Stimulated activated CD8-positive, alpha-beta memory T cell treated with anti-CD3 and anti-CD28 coated beads, Interleukin-15, amount 100 ng/mL, for 1 hour (primary cell): Measurements from ENCODE around the gene SNAI1.
"Not testable (repeated sequence)": the region's sequence is repeated elsewhere in the genome, so short reads cannot be mapped to it uniquely, and the experiment has no call there.

Experiments used
- DNase-seq: peaks from one replicate; pipeline ENCODE4 v3.0.0-alpha.2; 2020; ENCODE audit warnings: low read depth

SNAI1 gene

DNA sequence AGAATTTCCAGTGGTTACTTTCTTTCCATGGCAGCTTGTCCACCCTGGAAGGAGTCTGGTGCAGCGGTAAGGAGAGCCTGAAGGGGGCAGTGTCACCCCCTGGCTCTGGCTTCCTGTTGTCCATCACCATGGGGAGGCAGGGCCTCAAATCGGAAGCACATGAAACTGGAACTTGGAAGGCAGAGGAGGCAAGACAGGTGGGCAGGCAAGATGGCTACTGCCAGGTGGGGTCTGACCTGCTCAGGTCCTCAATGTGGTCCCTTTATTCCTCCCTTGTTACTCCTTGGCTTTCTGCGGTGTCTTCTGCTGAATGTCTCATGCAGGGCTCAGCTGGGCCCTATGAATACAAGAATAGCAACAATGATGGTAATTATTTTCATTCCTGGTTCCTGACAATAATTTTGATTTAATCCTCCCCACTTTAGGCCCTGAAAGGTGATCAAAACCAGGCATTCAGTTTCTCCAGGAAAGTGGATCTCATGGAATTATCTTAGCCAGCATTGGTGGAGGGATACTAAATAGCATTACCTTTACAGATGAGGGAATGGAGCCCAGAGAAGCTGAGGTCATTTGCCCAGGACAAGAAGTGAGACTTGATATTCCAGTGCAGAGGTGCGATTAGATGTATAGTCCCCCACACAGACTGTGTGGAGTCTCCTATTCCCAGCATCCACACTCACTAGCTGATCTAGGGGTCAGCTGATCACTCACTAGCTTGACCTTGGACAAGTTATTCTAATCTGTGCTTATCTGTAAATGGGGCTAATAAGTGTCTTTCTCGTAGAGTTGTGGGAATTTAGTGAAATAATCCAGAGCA lies 17.6 kb upstream of the SNAI1 start:
- DNase-seq = no peak

DNA sequence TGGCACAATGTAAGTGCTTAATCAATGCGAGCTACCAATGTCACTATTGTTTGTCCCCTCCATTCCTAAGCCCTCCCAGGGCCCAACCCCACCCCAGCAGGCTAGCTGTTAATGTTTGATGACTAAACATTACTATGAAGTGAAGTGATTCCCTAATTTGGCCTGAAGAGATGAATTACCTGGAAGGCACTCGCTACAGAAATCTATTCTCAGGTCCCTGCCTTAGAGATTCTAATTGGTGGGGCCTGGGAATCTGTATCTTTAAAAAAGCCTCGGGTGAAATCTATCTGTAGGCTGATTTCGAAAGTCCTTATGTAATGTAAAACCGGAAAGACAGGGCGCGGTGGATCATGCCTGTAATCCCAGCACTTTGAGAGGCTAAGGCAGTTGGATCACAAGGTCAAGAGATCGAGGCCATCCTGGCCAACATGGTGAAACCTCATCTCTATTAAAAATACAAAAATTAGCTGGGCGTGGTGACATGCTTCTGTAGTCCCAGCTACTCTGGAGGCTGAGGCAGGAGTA lies 16.9 kb upstream of the SNAI1 start:
- DNase-seq = no peak

DNA sequence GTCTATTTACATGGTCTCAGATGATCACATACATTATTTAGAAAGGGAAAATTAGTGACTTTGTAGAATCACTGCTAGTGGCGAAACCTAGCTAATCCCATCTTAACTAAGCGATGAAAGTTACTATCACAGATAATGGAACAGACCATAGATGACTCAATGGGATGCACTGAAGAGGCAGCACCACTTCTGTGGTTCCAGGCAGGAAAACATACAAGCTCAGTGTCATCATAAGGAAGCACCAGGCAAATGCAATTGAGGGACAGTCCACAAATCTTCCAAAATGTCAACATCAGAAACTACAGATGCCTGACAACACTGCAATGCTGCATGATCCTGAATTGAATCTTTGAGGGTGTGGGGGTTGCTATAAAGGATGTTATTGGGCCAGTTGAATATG lies 15.9 kb upstream of the SNAI1 start:
- DNase-seq = no peak

DNA sequence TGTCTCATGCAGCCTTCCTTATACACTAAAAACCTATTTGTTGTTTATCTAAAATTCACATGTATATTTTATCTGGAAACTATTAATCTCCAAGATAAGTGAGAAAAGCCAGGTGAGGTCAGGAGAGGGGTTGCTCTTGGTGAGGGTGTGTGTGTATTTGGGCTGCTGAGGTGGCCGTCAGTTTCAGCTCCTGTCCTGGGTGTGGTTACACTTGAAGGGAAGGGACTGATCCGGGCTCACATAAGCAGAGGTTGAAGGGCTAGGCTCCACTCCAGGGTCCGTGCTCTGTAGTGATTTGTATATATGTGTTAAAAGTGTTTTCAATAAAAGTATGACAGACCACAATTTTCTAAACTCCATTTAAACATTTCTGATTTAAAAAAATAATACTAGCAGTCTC lies 13.5 kb upstream of the SNAI1 start:
- DNase-seq = no peak

DNA sequence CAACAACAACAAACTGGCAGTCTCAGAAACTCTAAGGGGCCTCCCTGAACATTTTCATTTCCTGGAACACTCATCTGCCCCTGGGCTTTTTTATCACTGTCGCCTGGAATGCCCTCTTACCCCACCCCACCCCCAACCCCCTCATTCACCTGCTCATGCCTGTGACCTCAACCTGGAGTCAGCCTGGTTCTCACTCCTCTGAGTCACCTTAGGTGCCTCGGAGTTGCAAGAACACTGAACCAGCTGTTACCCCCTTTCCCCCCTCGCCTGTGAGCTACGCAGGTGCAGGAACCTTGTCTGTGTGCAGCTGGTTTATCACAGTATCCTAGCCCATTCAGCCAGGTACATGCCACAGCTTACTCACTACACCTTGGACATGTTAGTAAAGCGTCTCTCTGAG lies 12.8 kb upstream of the SNAI1 start:
- no peak for DNase-seq

DNA sequence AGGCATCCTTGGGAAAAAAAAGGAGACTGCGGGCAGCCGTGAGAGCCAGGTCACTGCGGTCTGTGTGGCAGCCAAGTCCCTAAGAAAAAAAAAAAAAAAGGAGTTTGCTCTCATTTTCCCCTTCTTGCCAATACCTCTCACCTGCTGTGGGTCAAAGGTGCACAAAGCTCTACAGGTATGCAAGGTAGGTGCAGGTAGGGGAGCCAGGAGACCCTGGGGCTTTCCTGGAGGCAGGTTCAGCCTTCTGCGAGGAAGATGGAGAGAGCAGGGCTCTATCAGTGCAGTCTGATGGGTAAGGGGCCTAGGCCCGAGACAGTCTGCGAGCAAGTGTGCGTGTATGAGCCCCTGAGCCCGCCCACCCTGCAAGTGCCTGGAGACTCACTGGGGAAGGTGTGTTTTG lies 12.3 kb upstream of the SNAI1 start:
- DNase-seq = no peak

DNA sequence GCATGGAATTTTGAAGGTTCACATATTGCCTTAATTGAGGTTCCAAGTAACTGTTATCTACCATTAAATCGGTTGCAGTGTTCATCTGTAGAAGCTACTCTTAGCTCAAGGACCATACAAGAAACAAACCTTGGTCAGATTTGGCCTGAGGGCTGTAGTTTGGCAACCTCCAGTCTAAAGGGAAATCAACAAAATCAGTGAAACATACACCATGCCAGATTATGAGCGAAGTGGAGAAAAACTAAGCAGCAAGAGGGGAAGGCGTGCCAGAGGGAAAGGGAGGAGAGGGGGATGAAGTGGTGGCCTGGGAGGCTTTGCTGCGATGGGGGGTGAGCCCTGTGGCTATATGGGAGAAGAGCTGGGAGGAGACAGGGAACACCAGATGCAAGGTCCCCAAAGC lies 8.8 kb upstream of the SNAI1 start:
- DNase-seq = no peak

DNA sequence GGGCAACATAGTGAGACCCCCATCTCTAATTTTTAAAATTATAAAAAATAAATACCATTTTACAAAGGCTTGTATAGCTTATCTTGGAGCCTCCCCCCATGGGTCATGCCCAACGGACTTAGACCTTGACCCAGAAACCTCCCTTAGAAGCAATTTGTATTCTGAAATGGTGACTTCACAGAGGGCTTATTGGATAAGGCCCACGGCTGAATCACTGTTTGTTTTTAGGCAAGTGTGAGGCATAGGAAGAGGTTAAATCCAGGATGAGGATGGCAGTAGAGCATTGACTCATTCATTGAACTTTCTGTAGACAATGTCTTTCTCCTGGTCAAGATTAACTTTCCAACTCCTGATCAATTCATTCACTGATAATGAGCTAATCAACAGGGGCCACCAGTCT lies 6.2 kb upstream of the SNAI1 start:
- no peak for DNase-seq

DNA sequence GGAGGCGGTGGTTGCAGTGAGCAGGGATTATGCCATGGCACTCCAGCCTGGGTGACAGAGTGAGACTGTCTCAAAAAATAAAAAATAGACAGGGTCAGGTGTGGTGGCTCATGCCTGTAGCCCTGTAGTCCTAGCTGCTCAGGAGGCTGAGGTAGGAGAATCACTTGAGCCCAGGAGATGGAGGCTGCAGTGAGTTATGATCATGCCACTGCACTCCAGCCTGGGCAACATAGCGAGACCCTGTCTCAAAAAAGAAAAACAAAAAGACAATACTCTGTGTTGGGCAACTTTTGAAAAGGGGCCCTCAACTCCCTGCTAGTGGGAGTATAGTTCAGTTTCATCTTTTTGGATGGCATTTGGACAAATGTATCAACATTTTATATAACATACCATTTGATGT lies 5.0 kb upstream of the SNAI1 start:
- DNase-seq = not testable (repeated sequence)

DNA sequence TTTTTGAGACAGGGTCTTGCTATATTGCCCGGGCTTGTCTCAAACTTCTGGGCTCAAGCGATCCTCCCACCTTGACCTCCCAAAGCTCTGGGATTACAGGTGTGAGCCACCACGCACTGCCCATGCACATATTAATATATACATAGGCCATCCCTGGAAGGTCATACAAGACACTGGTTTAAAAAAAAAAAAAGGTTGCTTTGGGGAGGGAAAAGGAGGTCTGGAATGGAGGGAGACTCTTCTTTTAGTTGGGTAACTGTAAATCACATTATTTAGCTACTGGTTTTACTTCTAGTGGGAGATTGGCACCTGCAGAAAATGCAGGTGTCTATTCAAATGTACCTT lies 4.1 kb upstream of the SNAI1 start:
- DNase-seq = no peak

DNA sequence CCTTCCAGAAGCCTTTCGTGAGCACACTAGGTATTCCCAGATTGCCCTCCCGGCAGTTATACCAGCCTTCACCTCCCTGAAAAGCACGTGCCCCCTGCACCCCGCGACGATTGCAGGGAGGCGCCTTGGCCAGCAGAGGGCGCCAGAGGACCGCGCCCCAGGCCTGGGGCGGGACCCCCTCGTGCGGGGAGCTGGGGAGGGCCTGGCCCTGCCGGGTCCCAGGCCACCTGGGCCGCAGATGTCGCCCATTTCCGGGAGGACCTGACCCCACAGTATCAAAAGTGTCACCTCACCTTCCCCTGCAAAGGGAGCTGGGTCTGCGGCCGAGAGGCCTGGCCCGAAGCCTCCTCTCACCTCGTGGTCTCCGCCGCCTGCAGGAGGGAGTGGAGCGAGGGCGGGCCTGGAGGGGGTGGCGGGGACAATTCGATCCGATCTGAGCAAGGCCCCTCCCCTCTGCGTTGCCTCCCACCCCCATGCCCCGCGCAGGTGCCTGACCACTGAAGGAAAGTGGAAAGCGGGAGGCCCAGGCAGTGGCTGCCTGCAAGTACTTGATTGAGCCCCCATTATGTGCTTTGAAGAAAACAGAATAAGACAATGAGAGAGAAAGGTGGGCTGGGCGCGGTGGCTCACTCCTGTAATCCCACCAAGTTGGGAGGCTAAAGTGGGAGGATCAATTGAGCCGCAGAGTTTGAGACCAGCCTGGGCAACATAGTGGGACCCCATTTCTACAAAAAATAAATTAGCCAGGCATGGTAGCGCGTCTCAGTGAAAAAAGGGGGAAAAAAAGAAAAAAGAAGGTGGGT lies 3.5 kb upstream of the SNAI1 start:
- DNase-seq = peak; percentile 30

DNA sequence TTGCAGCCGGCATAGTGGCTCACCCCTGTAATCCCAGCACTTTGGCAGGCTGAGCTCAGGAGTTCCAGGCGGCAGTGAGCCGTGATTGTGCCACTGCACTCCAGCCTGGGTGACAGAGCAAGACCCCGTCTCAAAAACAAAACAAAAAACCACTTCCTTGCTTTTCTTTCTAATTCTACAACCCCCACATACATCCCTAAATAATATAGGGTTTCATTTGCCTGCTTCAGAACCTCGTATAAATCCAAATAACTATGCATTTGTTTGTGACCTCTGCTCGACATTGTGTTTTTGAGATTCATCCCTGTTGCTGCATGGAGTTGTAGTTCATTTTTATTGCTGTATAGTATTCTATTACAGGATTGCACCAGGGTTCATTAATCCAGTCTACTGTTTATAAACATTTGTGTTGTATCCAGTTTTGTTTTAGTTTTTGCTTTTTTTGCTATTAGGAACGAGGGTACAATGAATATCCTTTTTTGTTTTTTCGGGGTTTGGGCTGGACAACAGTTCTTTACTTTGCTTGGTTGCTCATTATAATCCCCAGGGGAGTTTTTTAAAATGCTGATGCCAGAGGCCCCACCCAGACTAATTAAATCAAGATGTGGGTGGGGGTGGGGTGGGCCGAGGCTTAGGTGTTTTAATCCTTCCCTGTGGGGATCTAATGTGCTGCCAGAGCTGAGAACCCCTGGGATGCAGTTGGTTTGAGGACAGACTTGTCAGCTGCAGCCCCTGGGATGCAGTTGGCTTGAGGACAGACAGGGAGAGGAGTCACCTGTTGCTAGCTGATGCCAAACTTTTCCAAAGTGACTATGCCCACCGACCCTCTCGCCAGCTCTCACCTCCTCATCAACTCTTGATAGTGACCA lies 2.4 kb upstream of the SNAI1 start:
- no peak for DNase-seq

DNA sequence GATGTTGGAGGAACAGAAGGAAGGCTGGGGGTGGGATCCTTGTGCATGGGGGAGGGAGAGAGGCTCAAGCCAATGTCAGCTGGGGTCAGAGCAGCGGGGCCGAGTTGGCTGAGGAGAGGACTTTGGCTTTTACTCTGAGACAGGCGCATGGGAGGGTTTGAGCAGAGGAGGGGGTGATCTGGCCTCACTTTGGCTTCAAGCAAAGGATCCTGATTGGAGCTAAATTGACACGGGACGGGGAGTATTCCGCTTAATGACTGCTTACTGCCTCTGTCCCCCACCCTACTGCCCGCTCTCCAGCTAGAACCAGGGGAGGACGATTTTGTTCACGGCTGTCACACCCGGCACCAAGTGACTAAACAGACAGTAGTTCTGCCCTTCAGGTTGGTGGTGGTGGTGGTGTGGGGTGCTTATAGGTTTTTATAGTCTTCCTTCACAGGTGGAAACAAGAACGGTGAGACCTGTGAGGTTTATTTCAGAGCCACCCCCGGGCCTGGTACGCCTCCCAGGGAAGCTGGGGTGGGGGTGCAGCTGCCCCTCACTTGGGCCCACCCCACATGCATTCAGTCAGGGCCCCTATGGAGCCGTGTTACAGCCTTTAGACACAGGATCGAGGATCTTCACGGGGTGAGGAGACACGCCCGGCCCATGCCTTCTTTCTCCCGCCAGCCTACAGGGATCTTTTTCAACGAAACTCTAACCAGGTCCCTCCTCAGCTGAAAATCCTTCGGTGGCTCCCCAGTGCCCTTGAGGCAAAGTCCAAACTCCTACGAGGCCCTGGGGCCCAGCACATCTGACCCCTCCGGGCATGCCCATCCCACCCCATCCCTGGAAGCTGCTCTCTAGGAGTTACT lies 1.3 kb upstream of the SNAI1 start:
- no peak for DNase-seq

DNA sequence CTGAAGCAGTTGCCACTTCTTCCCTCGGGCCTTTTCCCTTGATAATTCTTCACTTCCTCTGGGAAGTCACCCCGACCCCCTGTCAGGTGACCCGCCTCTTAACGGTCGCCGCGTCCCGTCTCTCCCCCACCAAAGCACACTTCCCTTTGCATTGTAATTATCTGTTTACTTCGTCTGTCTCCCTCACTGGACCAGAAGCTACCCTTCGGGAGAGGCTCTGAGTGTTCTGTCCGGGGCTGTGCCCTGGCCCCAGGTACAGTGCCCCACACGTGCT lies 771 bp upstream of the SNAI1 start:
- DNase-seq = no peak

DNA sequence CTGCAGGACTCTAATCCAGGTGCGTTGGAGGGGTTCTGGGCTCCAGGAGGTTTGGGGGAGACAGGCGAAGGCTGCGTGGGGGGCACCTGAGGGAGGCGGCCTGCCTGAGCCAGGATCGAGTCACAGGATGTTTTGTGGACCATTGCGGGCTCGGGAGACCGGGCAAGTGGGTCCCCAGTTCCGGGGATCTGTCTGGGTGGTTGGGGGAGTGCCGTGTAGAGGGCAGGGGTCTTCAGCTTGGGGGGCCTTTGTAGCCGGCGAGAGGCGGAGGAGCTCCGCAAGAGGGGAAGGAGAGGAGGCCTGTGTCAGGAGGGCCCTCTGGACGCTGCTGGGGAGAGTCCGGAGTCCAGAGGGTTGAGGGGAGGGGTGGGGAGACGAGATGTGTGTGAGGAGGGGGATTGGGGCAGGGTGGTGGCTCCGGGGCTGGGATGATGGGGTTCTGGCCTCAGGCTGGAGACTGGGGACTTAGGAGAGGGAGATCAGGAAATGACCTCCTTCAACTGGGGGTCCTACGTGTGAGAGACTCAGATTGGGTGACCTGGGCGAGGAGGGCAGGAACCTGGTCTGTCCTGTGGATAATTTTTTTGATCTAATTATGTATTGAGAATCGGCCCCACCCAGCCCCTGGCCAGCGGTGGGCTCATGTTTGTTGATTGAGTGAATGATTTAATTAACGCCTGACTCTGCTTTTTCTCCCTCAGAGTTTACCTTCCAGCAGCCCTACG lies 505 bp downstream of the SNAI1 start:
- DNase-seq = no peak

DNA sequence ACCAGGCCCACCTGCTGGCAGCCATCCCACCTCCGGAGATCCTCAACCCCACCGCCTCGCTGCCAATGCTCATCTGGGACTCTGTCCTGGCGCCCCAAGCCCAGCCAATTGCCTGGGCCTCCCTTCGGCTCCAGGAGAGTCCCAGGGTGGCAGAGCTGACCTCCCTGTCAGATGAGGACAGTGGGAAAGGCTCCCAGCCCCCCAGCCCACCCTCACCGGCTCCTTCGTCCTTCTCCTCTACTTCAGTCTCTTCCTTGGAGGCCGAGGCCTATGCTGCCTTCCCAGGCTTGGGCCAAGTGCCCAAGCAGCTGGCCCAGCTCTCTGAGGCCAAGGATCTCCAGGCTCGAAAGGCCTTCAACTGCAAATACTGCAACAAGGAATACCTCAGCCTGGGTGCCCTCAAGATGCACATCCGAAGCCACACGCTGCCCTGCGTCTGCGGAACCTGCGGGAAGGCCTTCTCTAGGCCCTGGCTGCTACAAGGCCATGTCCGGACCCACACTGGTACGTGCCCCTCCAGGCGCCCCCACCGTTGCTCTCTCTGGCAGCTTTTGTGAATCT lies 1.1 kb downstream of the SNAI1 start:
- DNase-seq = no peak

DNA sequence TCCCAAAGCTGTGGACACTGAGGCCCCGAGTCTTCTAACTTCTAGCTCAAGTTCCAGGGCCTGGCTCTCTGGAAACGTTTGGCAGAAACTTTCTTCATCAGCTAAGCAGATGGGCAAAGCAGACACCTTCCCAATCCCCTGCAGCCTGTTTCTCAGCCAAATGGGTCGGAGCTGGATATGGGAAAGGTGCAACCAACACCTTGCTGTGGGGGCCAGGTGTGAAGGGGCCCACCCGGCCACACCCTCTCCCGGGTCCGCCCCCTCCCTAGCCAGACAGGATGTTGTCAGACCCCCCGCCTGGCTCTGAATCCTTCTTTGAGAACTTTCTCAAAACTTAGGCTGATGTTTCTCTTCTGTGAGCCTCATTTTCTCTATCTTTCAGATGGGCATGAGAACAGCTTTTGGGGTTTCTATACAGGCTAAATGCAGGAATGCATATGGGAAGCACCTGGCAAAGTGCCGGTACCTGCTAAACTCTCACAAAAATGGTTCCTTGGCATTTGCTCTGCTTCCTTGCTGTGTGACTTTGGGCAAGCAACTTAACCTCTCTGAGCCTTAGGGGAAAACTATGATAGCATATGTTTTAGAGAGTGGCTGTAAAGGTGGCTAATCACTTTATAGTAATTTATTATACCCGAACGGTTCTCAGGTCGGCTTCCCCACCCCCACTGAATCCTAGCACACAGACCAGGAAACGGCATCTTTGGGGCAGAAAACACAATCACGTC lies 1.8 kb downstream of the SNAI1 start:
- no peak for DNase-seq

DNA sequence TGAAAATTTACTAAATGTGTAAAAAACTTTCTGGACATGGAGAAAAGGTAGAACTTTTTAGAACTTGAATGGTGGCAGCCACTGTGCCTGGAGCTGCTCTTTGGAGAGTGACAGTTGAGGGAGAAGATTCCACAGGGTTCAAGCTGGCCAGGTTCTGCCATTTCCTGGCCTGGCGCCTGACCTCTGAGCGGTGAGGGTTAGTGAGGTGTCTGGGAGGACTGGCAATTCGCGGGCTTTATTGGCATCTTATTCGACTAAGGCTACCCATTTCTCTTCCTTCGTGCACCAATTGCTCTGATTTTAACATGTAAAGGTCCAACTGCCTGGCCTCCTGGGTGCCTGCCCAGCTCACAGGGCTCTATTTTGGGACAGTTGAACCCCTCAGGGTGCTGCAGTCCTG lies 2.4 kb downstream of the SNAI1 start:
- DNase-seq = no peak

DNA sequence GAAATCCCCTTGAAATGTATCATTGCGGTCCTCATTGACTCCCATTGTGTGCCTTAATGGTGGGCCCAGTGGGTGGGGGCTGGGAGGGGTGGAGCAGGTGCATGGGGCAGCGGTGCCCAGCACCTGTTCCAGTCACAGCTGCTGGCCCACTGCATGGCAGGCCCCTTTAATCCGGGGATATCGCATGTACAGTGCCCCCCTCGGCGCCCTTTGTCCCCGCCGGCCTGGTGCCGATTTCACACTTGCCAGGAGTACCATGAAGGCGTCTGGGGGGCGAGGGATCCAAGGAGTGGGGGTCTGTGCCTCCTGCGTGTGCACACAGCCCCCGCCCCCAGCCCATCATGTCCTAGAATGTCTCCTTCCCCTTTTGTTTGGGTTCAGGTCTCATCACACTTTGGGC lies 2.8 kb downstream of the SNAI1 start:
- DNase-seq = no peak

DNA sequence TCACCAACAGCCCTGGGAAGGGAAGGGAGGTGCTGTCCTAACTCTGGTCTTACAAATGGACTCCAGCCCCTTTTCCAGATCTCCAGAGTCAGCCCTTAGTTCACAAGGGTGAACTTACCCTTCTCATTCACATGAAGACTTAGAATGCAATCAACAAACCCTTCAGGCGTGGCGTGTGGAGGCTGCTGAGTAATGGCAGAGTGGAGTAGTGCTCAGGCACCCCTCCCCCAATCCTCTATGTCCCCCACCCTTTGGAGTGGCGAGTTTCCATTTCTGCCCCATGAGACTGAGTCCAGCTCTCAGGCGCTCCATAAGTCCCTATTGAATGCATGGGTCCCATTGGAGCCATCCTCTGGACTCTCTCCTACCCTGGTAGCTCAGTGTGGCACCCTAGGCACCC lies 3.3 kb downstream of the SNAI1 start:
- no peak for DNase-seq
